ENCODE results near the gene PLET1. TPM values are rescaled to one million over a fixed set of nuclear protein-coding genes. Genes with fewer than 3 reads are reported as not detected.
A peak's percentile ranks its signal among the peaks of the same experiment; 100 is the strongest.
"Not testable (repeated sequence)": the region's sequence is repeated elsewhere in the genome, so short reads cannot be mapped to it uniquely, and the experiment has no call there.

The PLET1 gene
- total RNA-seq, 1 experiment from 2014 or later: not detected

DNA sequence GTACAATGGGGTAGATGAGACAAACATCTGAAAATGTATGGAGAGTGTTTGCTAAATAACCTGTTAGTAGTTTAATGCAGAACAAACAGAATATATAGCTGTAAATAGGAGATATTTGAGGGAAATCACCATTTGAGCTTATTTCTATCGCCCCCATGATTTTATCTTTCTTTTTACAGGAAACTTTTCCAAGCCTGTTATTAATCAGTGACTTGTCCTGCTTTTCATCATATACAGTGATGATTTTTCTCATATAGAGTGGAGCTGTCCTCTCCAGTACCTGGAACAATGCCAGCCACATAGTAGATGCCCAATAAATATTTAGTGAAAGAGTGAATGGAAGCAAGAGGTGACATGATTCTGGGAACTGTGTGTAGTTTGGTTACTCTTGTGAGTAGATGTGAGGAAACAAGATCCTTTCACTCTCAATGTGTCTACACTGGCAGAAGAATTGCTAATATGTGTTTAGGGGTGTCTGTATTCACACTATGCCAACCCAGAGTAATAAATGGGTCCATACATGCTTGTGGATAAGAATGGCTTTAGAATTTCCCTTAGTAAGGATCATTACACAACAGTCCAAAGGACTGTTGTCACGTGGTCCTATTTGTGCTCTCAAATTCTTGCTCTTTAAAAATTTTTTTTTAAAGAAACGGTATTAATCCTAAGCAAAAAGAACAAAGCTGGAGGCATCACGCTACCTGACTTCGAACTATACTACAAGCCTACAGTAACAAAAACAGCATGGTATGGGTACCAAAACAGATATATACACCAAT lies 36.7 kb downstream of the PLET1 start:
- no peak for DNase-seq (ENCODE audit: low read depth)
- in situ Hi-C loops (cut with HindIII; ENCODE audit: low pct_unique_long_range_greater_than_20kb, low sequenced_read_pairs): no loop called here

DNA sequence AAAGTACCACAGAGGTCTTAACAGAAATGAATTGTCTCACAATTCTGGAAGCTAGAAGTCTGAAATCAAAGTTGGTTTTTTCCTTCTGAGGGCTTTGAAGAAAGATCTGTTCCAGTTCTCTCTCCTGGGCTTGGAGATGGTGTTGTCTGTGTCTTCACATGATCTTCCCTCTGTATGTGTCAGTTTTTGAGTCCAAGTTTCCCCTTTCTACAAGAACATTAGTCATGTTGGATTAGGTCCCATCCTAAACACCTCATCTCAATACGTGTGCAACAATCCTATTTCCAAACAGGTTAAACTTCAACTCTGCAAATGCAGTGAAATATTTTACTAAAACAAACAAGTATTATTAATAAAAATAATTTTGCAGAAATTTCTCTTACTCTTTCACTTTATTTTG lies 37.5 kb downstream of the PLET1 start:
- in situ Hi-C loops (cut with HindIII; ENCODE audit: low pct_unique_long_range_greater_than_20kb, low sequenced_read_pairs): no loop called here
- no peak for DNase-seq (ENCODE audit: low read depth)

GRCh38 chr11:112222303-112222702 lies 38.4 kb downstream of the PLET1 start:
- DNase-seq (ENCODE audit: low read depth): no peak
- in situ Hi-C loops (cut with HindIII; ENCODE audit: low pct_unique_long_range_greater_than_20kb, low sequenced_read_pairs): no loop called here

DNA sequence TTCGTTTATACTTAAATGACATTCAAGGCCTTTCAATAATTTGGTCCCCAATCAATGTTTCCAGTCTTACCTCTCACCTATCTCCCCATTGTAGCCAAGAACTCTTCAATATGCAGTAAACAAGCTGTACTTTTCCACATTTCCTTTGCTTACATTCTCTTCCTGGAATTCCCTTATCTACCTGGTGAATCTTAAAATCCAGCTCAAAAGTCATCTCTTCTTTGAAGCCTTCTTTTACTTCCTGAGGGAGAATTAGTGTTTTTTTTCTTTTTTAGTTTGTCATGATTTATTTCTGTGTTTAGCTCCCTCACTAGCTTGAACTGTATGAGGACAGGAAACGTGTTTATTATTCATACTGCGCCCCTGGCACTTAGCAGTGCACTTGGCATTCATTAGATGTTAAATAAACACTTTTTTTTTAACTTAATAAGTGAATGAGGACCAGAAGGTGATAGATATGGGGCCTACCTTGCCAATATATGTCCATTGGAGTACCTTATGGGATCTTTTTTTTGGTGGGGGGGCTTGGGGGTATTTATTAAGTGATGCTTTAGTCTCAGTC lies 39.3 kb downstream of the PLET1 start:
- in situ Hi-C loops (cut with HindIII; ENCODE audit: low pct_unique_long_range_greater_than_20kb, low sequenced_read_pairs): no loop called here

DNA sequence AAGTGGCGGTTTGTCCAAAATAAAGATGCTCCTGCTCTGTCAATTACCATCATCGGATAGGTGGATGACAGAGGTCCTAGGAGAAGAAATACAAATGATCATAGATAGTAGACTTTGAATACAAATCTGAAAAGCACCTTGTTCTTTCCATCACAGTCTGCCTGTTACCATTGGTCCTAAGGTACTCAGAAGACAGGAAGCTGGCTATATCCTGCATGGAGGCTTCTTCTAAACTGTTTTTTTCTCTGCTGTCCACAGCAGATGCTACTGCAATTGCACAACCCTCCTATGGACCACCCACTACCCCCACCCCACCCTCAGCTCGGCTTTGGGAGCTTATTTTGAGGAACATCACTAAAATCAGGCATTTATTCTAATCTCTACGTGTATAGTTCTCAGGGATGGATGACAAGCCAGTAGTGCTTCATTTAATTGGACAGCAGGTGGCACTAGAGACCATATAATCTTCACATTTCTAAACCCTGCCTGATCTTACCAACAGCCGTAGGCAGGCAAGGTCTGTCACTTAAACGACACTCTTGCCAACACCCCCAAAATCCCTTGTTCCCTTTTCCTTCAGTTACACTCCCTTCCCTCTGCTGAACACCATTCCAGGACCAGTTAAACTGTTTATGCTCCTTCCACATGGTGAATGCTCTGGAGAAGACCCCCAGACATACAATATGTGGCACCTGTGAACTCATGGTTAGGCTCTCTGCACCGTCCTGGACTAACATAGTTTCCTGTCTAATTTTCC lies 41.0 kb downstream of the PLET1 start:
- in situ Hi-C loops (cut with HindIII; ENCODE audit: low pct_unique_long_range_greater_than_20kb, low sequenced_read_pairs): no loop called here
- peak; percentile 45 for DNase-seq (ENCODE audit: low read depth)

More for the DNA sequence above, 39.3 kb downstream of the PLET1 start:
- DNase-seq (ENCODE audit: low read depth): no peak

GRCh38 chr11:112216561-112217105 lies 44.0 kb downstream of the PLET1 start:
- no peak for DNase-seq (ENCODE audit: low read depth)
- in situ Hi-C loops (cut with HindIII; ENCODE audit: low pct_unique_long_range_greater_than_20kb, low sequenced_read_pairs): no loop called here

DNA sequence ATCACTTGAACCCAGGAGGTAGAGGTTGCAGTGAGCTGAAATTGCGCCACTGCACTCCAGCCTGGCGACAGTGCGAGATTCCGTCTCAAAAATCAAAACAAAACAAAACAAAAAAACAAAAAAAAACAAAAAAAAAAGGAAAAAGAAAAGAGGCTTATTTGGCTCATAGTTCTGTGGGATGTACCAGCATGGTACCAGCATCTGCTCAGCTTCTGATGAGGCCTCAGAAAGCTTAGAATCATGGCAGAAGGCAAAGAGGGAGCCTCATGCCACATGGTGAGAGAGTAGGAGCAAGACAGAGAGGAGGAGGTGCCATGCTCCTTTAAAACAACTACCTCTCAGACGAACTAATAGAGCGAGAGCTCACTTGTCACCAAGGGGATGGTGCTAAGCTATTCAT lies 45.0 kb downstream of the PLET1 start:
- in situ Hi-C loops (cut with HindIII; ENCODE audit: low pct_unique_long_range_greater_than_20kb, low sequenced_read_pairs): no loop called here
- DNase-seq (ENCODE audit: low read depth): no peak

DNA sequence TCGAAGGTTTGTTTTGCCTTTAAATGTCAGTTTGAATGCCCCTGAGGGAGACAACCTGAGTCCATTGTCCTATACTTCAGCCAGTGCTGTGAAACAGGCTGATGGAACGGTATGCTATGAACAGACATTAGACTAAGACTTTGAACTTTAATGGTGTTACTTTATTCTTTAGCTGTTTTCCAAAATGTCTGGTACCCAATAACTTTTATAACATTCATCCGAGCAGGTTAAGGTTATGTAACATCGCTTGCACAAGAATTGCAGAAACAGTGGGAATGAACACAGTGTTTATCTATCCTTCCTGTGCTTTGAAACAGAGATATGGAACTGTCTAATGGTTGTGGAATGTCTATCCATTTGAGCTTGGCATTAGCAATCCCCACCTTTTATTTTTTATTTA lies 46.9 kb downstream of the PLET1 start:
- no peak for DNase-seq (ENCODE audit: low read depth)
- in situ Hi-C loops (cut with HindIII; ENCODE audit: low pct_unique_long_range_greater_than_20kb, low sequenced_read_pairs): no loop called here

DNA sequence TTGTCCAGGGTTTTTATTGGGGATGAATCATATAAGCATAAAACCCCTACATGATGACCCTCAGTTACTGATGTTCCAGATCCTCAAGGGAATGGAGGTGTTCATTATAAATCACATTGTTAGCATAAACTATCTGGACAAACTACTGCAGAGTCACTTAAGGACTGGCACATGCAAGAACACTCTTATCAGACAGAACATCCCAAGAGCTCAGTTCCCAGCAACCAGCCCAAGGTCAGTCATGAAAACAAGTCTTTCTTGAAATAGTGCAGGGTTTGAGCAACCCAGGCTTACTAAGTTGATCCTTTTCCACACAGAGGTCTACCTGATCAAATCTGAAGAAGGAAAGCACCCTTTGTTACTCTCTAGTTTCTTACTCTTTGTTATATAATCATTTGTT lies 48.0 kb downstream of the PLET1 start:
- in situ Hi-C loops (cut with HindIII; ENCODE audit: low pct_unique_long_range_greater_than_20kb, low sequenced_read_pairs): no loop called here
- DNase-seq (ENCODE audit: low read depth): no peak

GRCh38 chr11:112212290-112212689 lies 48.4 kb downstream of the PLET1 start:
- no peak for DNase-seq (ENCODE audit: low read depth)
- in situ Hi-C loops (cut with HindIII; ENCODE audit: low pct_unique_long_range_greater_than_20kb, low sequenced_read_pairs): no loop called here

DNA sequence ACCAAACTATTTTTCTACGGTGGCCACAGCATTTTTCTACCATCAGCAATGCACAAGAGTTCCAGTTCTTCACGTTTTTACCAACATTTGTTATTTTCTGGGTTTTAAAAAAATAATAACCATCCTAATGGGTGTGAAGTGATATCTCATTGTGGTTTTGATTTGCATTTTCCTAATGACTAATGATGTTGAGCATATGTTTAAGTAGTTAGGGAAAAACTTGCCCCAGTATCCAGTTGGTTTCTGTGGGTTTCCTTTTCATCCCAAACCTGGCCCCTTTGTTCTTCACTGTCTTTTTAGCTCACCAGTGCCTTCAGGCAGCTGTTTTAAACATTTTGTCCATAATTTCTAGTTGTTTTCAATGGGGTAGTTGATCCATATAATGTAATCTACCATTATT lies 49.1 kb downstream of the PLET1 start:
- in situ Hi-C loops (cut with HindIII; ENCODE audit: low pct_unique_long_range_greater_than_20kb, low sequenced_read_pairs): no loop called here
- DNase-seq (ENCODE audit: low read depth): no peak

- DNase-seq (ENCODE audit: low read depth): no peak
- in situ Hi-C loops (cut with HindIII; ENCODE audit: low pct_unique_long_range_greater_than_20kb, low sequenced_read_pairs): no loop called here
Measured at GRCh38 chr11:112210890-112211289, 49.8 kb downstream of the PLET1 start.

- in situ Hi-C loops (cut with HindIII; ENCODE audit: low pct_unique_long_range_greater_than_20kb, low sequenced_read_pairs): no loop called here
- no peak for DNase-seq (ENCODE audit: low read depth)
Measured at GRCh38 chr11:112206071-112206470, 54.6 kb downstream of the PLET1 start.

- in situ Hi-C loops (cut with HindIII; ENCODE audit: low pct_unique_long_range_greater_than_20kb, low sequenced_read_pairs): no loop called here
- no peak for DNase-seq (ENCODE audit: low read depth)
Measured at GRCh38 chr11:112200252-112200651, 60.4 kb downstream of the PLET1 start.

- DNase-seq (ENCODE audit: low read depth); in situ Hi-C loops (cut with HindIII; ENCODE audit: low pct_unique_long_range_greater_than_20kb, low sequenced_read_pairs): not testable (repeated sequence)
Measured at GRCh38 chr11:112199101-112199500, 61.6 kb downstream of the PLET1 start.

Other genes with a start within 250 kb of the PLET1 start
- 28.1 and 35.0 TPM in 2 replicates for gene DLAT, start 235.5 kb downstream of the PLET1 start, total RNA-seq (2014; rRNA removed; shearing (Covaris generic); ENCODE audit: low replicate concordance)
- 0.49 and 11.4 TPM in 2 replicates for gene PIH1D2, start 186.8 kb downstream of the PLET1 start, total RNA-seq (2014; rRNA removed; shearing (Covaris generic); ENCODE audit: low replicate concordance)
- gene NKAPD1, start 186.6 kb downstream of the PLET1 start, total RNA-seq (2014; rRNA removed; shearing (Covaris generic); ENCODE audit: low replicate concordance): 13.2 and 19.8 TPM in 2 replicates
- gene TIMM8B, start 174.1 kb downstream of the PLET1 start, total RNA-seq (2014; rRNA removed; shearing (Covaris generic); ENCODE audit: low replicate concordance): 33.6 and 76.9 TPM in 2 replicates
- 75.6 and 140 TPM in 2 replicates for gene SDHD, start 174.0 kb downstream of the PLET1 start, total RNA-seq (2014; rRNA removed; shearing (Covaris generic); ENCODE audit: low replicate concordance)
- 119 and 132 TPM in 2 replicates for gene IL18, start 96.8 kb downstream of the PLET1 start, total RNA-seq (2014; rRNA removed; shearing (Covaris generic); ENCODE audit: low replicate concordance)
- gene TEX12, start 93.5 kb downstream of the PLET1 start, total RNA-seq (2014; rRNA removed; shearing (Covaris generic); ENCODE audit: low replicate concordance): not detected in 2 replicates
- 8.1 and 8.9 TPM in 2 replicates for gene BCO2, start 85.3 kb downstream of the PLET1 start, total RNA-seq (2014; rRNA removed; shearing (Covaris generic); ENCODE audit: low replicate concordance)
- 30.1 and 70.3 TPM in 2 replicates for gene PTS, start 34.4 kb downstream of the PLET1 start, total RNA-seq (2014; rRNA removed; shearing (Covaris generic); ENCODE audit: low replicate concordance)